OCI-LY7 (cell line): ENCODE measurements around the gene EGR4.

Experiments used
- CTCF ChIP-seq: fragments of 200-600 bp; sonication (generic); conservative IDR thresholded peaks from 2 replicates; pipeline ENCODE4 v1.5.1; 2014; ENCODE audit warnings: mild to moderate bottlenecking, antibody characterized with exemption, low read length, moderate library complexity, mixed read lengths
- EZH2phosphoT487 ChIP-seq: fragments of 200-600 bp; sonication (generic); IDR thresholded peaks from 2 replicates; pipeline ENCODE4 v1.6.1; 2018; ENCODE audit warnings: low read depth, borderline replicate concordance, mild to moderate bottlenecking, mixed run types, antibody characterized with exemption, low read length, moderate library complexity, mixed read lengths

- no peak for TF ChIP-seq CTCF
- TF ChIP-seq EZH2phosphoT487, result no peak
Measured at GRCh38 chr2:73244580-73244979, 48.8 kb downstream of the EGR4 start.
